Osteocyte (in vitro differentiated cells): ENCODE data around the gene CDH22. TPM values are rescaled to one million over a fixed set of nuclear protein-coding genes. Genes with fewer than 3 reads are reported as not detected.

Source experiments
- DNase-seq: peaks from one replicate; pipeline ENCODE4 v3.0.0; 2021; ENCODE audit warnings: mixed read lengths; ENCODE audit not compliant: unreplicated experiment; ENCODE audit errors: extremely low spot score
- H3K27ac Mint-ChIP-seq: one replicate; pipeline ENCODE4 v1.8.0; 2021; ENCODE audit warnings: mild to moderate bottlenecking, mixed read lengths; ENCODE audit not compliant: unreplicated experiment
- H3K27me3 Mint-ChIP-seq: one replicate; pipeline ENCODE4 v1.8.0; 2021; ENCODE audit warnings: mixed read lengths; ENCODE audit not compliant: unreplicated experiment
- H3K36me3 Mint-ChIP-seq: one replicate; pipeline ENCODE4 v1.8.0; 2021; ENCODE audit warnings: mixed read lengths; ENCODE audit not compliant: unreplicated experiment
- H3K4me1 Mint-ChIP-seq: one replicate; pipeline ENCODE4 v1.8.0; 2021; ENCODE audit warnings: mixed read lengths; ENCODE audit not compliant: unreplicated experiment
- H3K4me3 Mint-ChIP-seq: one replicate; pipeline ENCODE4 v1.8.0; 2021; ENCODE audit warnings: mild to moderate bottlenecking, moderate library complexity, mixed read lengths; ENCODE audit not compliant: unreplicated experiment
- H3K9me3 Mint-ChIP-seq: one replicate; pipeline ENCODE4 v1.8.0; 2021; ENCODE audit warnings: mixed read lengths; ENCODE audit not compliant: unreplicated experiment
- total RNA-seq: library from RNA; stranded (reverse); gene quantifications from 2 replicates; pipeline ENCODE4 v1.2.1, GENCODE V29; 2021
- TF ChIP-seq, protein P1 (sequence below): fragments of 200-600 bp; sonication (generic); IDR thresholded peaks from 2 replicates; pipeline ENCODE4 v1.5.0; 2021; ENCODE audit warnings: antibody characterized with exemption, mild to moderate bottlenecking, moderate library complexity

Gene CDH22
- total RNA-seq, 1 donor from 2014 or later = not detected

GRCh38 chr20:46242390-46242789 is 65.9 kb downstream of the CDH22 start:
- H3K4me1 Mint-ChIP-seq = no peaks in the 10 kb centered on the region
- no peaks in the 10 kb centered on the region for H3K9me3 Mint-ChIP-seq
- TF ChIP-seq, protein P1, sequence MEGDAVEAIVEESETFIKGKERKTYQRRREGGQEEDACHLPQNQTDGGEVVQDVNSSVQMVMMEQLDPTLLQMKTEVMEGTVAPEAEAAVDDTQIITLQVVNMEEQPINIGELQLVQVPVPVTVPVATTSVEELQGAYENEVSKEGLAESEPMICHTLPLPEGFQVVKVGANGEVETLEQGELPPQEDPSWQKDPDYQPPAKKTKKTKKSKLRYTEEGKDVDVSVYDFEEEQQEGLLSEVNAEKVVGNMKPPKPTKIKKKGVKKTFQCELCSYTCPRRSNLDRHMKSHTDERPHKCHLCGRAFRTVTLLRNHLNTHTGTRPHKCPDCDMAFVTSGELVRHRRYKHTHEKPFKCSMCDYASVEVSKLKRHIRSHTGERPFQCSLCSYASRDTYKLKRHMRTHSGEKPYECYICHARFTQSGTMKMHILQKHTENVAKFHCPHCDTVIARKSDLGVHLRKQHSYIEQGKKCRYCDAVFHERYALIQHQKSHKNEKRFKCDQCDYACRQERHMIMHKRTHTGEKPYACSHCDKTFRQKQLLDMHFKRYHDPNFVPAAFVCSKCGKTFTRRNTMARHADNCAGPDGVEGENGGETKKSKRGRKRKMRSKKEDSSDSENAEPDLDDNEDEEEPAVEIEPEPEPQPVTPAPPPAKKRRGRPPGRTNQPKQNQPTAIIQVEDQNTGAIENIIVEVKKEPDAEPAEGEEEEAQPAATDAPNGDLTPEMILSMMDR = no peak
- no peak for DNase-seq
- no peaks in the 10 kb centered on the region for H3K36me3 Mint-ChIP-seq
- no peak overlapping the region for H3K4me3 Mint-ChIP-seq
- no peak overlapping the region for H3K27ac Mint-ChIP-seq
- peaks cover 17% of the 10 kb centered on the region for H3K27me3 Mint-ChIP-seq

DNA sequence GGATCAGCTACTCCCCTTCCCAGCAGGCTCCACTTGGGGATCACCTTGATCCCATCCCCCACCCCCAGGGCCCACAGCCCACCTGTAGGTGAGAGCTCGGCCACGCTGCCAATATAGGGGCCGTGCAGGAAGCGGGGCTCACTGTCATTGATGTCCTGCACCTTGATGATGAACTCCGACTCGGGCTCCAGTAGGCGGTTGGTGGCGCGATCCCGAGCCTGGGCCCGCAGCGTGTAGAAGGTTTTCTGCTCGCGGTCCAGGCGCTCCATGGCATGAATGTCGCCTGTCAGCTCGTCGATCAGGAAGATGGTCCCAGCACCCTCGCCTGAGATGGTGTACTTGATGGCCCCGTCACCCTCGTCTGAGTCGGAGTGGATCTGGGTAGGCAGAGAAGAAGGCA is 67.4 kb downstream of the CDH22 start:
- H3K9me3 Mint-ChIP-seq = no peaks in the 10 kb centered on the region
- DNase-seq = no peak
- no peaks in the 10 kb centered on the region for H3K4me1 Mint-ChIP-seq
- H3K27ac Mint-ChIP-seq = no peak overlapping the region
- no peaks in the 10 kb centered on the region for H3K36me3 Mint-ChIP-seq
- peaks cover 8% of the 10 kb centered on the region for H3K27me3 Mint-ChIP-seq
- TF ChIP-seq, protein P1 = no peak
- H3K4me3 Mint-ChIP-seq = no peak overlapping the region

- Mint-ChIP-seq H3K36me3 (no peaks in the 10 kb centered on the region), H3K9me3 (no peaks in the 10 kb centered on the region), H3K27me3 (peaks cover 12% of the 10 kb centered on the region), H3K4me1 (no peaks in the 10 kb centered on the region), H3K27ac (no peak overlapping the region), H3K4me3 (no peak overlapping the region)
- DNase-seq = no peak
- TF ChIP-seq, protein P1 = no peak
Measured at GRCh38 chr20:46240065-46240464, 68.2 kb downstream of the CDH22 start.

- TF ChIP-seq, protein P1 = no peak
- H3K4me1 Mint-ChIP-seq = no peaks in the 10 kb centered on the region
- H3K36me3 Mint-ChIP-seq = no peaks in the 10 kb centered on the region
- peaks cover 7% of the 10 kb centered on the region for H3K27me3 Mint-ChIP-seq
- H3K9me3 Mint-ChIP-seq = no peaks in the 10 kb centered on the region
- no peak overlapping the region for H3K27ac Mint-ChIP-seq
- no peak overlapping the region for H3K4me3 Mint-ChIP-seq
- DNase-seq = no peak
Measured at GRCh38 chr20:46237736-46238135, 70.6 kb downstream of the CDH22 start.

GRCh38 chr20:46237227-46237626 is 71.1 kb downstream of the CDH22 start:
- no peaks in the 10 kb centered on the region for H3K36me3 Mint-ChIP-seq

More at GRCh38 chr20:46237227-46237626, 71.1 kb downstream of the CDH22 start:
- Mint-ChIP-seq H3K9me3 (no peaks in the 10 kb centered on the region), H3K27ac (no peak overlapping the region), H3K27me3 (peaks cover 7% of the 10 kb centered on the region), H3K4me1 (no peaks in the 10 kb centered on the region), H3K4me3 (no peak overlapping the region)
- DNase-seq = no peak
- TF ChIP-seq, protein P1 = no peak
